ENCODE results near the gene AK5.

GRCh38 chr1:77382366-77382765 lies 100.5 kb downstream of the AK5 start:
- TF ChIP-seq CTCF (IDR thresholded peaks at IDR 0.05) (no peak), EZH2 (IDR thresholded peaks at IDR 0.05; ENCODE audit: borderline replicate concordance, insufficient read depth, low read depth, low read length, poor library complexity, severe bottlenecking) (no peak)

All from B cell (primary cell).